Body of pancreas (tissue), 4 donors: Measurements from ENCODE around the gene CYP1B1. TPM values are rescaled to one million over a fixed set of nuclear protein-coding genes. Genes with fewer than 3 reads are reported as not detected.

Experiments used
- ATAC-seq: fragments of 150-250 bp; one replicate; pipeline ENCODE4 v1.9.1; 2016
- DNase-seq, 4 donors: peaks; one replicate each; pipeline ENCODE4 v3.0.0-alpha.2; 2019
- H3K27ac ChIP-seq, 4 donors: fragments of 200-600 bp; sonication (generic); 1 replicate in 3 of 4; 2 replicates in 1 of 4; pipeline versions ENCODE4 v1.5.1 to v1.6.1; 2016 to 2019; ENCODE audit warnings: mild to moderate bottlenecking in 1 of 4, mixed read lengths in 1 of 4, moderate library complexity in 1 of 4
- H3K27me3 ChIP-seq, 2 donors: fragments of 200-600 bp; sonication (generic); one replicate each; pipeline ENCODE4 v1.6.0; 2016; ENCODE audit warnings: mild to moderate bottlenecking in 1 of 2
- H3K36me3 ChIP-seq, 2 donors: fragments of 200-600 bp; sonication (generic); replicated peaks in 1 of 2; 2 replicates each; pipeline ENCODE4 v1.5.1; 2016; ENCODE audit warnings: low read depth in 2 of 2; ENCODE audit not compliant: insufficient read depth in 1 of 2
- H3K4me1 ChIP-seq: fragments of 200-600 bp; sonication (generic); one replicate; pipeline ENCODE4 v1.6.0; 2016
- H3K4me3 ChIP-seq, 2 donors: fragments of 200-600 bp; sonication (generic); 1 replicate in 1 of 2; 2 replicates in 1 of 2; pipeline ENCODE4 v1.5.1; 2016 to 2019
- H3K9me3 ChIP-seq, 3 donors: fragments of 200-600 bp; sonication (generic); 1 replicate in 2 of 3; 2 replicates in 1 of 3; pipeline ENCODE4 v1.5.1; 2016
- POLR2A ChIP-seq, 3 donors: fragments of 450-650 bp; IDR thresholded peaks; one replicate each; pipeline ENCODE4 v1.6.1; 2016; ENCODE audit warnings: antibody characterized with exemption in 3 of 3, mild to moderate bottlenecking in 2 of 3
- WGBS, 2 donors: methylation state at CpG; one replicate each; pipeline ENCODE4 v1.1.5; 2017; 5-methylcytosine and 5-hydroxymethylcytosine counted together
- intact Hi-C: fragments of 100-400 bp; cut with DNase I; formaldehyde crosslinking; loops from one replicate; pipeline ENCODE4 v1.15.1; 2023
- total RNA-seq, 2 donors: library from RNA; depleted of rRNA; stranded (reverse); fragments of >200 nt; gene quantifications; one replicate each; pipeline ENCODE4 v1.1.0, GENCODE V29; 2016
- TF ChIP-seq, protein P1 (sequence below), 7 experiments: fragments of 450-650 bp in 4 of 7; fragments of 200-600 bp in 3 of 7; sonication (generic) in 3 of 7; IDR thresholded peaks; one replicate each; pipeline ENCODE4 v1.5.1; 2016 to 2019; ENCODE audit warnings: antibody characterized with exemption in 7 of 7

CYP1B1 gene
- total RNA-seq, 2 donors from 2014 or later, result 9.1 to 22.4 TPM

DNA sequence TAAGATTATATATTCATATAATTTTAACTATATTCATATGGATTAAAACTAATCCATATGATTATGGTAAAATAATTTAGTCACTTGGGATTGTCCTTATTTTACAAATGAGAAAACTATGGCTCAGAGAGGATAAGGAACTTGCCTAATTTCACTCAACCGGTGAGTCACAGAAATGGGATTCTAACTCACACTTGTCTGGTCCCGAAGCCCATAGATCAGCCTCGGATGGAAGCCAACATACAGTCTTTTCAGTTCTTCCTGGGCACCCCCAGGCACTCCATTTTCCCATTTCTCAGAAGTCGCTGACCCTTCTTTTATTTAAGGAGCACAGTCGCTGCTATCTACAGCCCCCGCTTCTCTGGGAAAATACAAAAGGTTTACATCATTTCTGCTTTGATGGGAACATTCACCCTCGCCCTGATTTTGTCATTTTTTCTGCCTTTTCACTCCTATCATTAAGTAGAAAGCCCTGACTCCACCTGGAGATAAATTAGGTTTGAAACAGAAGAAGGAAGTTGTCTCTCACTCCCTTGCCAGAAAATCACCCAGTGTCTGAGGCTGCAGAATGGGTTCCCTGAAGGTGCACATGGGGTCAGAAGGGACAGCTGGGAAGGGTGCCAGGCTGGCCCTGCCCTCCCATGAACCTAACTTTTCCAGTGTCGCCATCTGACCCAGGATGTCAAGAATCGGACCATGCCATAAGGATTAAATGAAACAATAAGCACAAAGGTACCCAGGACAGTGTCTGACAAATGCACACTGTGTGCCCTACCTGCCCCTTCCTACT is 36.6 kb downstream of the CYP1B1 start:
- Histone ChIP-seq H3K36me3 (no peaks in the 10 kb centered on the region), H3K9me3 (no peaks in the 10 kb centered on the region), H3K4me1 (no peaks in the 10 kb centered on the region), H3K27me3 (no peaks in the 10 kb centered on the region), H3K4me3 (no peak overlapping the region), H3K27ac (no peak overlapping the region)
- WGBS, 2 donors, result 71 to 76% methylated on average over 9 of the region's 9 CpGs
- intact Hi-C loops, result no loop called here
- DNase-seq (no peak), ATAC-seq (no peak)
- no peak for TF ChIP-seq POLR2A (IDR thresholded peaks at IDR 0.05)
- TF ChIP-seq, protein P1, sequence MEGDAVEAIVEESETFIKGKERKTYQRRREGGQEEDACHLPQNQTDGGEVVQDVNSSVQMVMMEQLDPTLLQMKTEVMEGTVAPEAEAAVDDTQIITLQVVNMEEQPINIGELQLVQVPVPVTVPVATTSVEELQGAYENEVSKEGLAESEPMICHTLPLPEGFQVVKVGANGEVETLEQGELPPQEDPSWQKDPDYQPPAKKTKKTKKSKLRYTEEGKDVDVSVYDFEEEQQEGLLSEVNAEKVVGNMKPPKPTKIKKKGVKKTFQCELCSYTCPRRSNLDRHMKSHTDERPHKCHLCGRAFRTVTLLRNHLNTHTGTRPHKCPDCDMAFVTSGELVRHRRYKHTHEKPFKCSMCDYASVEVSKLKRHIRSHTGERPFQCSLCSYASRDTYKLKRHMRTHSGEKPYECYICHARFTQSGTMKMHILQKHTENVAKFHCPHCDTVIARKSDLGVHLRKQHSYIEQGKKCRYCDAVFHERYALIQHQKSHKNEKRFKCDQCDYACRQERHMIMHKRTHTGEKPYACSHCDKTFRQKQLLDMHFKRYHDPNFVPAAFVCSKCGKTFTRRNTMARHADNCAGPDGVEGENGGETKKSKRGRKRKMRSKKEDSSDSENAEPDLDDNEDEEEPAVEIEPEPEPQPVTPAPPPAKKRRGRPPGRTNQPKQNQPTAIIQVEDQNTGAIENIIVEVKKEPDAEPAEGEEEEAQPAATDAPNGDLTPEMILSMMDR (IDR thresholded peaks at IDR 0.05), result no peak

DNA sequence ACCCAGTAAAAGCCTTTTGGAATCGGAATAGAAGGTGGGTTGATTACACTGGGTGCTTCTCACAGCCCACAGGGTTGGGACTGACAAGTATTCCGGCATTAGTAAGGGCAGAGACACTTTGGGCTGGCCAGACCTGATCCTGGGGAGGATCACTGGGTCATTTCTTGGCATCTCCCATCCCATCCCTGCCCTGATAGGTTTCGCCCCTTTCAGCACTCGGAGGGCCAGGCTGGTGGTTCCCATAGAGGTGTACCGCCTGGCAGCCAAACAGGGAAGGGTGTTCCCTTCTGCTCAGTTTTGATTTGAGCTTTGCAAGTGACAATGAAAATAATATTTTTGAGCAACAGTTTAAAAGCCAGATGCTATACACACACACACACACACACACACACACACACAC is 37.3 kb downstream of the CYP1B1 start:
- no peak overlapping the region for H3K27ac ChIP-seq
- H3K36me3 ChIP-seq, result no peaks in the 10 kb centered on the region
- no peak for ATAC-seq
- intact Hi-C loops, result no loop called here
- H3K4me1 ChIP-seq, result no peaks in the 10 kb centered on the region
- 60 to 68% methylated on average over 5 of the region's 5 CpGs for WGBS, 2 donors
- H3K9me3 ChIP-seq, result no peaks in the 10 kb centered on the region
- H3K4me3 ChIP-seq, result no peak overlapping the region
- DNase-seq, result no peak
- H3K27me3 ChIP-seq, result no peaks in the 10 kb centered on the region
- no peak for TF ChIP-seq POLR2A (IDR thresholded peaks at IDR 0.05)
- TF ChIP-seq, protein P1 (IDR thresholded peaks at IDR 0.05), result no peak

DNA sequence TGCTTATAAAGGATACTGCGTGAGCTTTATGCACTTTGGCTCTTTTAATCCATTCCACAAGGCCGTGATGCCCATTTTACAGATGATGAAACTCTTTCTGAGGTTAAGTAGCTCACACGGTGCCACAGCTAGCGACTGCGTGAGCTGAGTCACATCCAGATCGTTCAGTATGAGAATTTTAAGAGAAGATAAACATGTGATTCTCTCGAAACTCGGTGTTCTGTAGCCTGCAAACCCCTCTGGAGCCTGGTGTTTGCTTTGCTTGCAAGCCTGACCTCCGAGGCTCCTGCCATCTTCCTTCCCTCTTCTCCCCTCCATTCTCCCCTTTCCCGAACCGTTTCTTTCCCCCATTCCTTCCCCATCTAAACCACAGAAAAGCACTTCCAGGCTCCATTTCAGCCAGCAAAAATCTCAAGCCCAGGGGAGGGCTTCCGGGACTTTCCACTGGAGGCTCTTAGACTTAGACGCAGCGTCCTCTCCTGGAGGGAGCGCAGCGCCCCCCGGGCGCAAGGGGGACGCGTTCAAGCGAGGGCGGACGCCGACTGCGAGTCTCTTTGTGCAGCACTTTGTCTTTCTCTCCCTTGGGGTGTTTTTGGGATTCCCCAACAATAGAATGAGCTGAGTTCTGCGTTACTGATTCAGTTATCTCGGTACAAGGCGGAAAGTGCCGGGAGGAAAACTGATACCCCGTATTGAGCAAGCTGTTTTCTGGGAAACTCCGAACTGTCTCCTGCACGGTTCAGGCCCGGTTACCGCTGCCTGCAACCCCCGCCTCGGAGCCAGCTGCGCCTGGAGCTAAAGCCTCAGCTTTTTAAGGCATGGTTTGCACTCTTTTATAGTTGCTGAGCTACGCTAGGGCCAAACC is 38.0 kb downstream of the CYP1B1 start:
- Histone ChIP-seq H3K4me3 (no peak overlapping the region), H3K9me3 (no peaks in the 10 kb centered on the region), H3K27me3 (no peaks in the 10 kb centered on the region), H3K36me3 (no peaks in the 10 kb centered on the region), H3K4me1 (no peaks in the 10 kb centered on the region), H3K27ac (peak overlapping the region in 1 of 4 donors; percentile 22)
- TF ChIP-seq, protein P1 (IDR thresholded peaks at IDR 0.05), result peak in 1 of 7 experiments; percentile 16
- TF ChIP-seq POLR2A (IDR thresholded peaks at IDR 0.05), result no peak
- WGBS, 2 donors, result 19 to 22% methylated on average over 31 to 38 of the region's 38 CpGs
- ATAC-seq (no peak), DNase-seq (peak in 2 of 4 donors; percentile 10 to 14)
- intact Hi-C loops, result no loop called here

DNA sequence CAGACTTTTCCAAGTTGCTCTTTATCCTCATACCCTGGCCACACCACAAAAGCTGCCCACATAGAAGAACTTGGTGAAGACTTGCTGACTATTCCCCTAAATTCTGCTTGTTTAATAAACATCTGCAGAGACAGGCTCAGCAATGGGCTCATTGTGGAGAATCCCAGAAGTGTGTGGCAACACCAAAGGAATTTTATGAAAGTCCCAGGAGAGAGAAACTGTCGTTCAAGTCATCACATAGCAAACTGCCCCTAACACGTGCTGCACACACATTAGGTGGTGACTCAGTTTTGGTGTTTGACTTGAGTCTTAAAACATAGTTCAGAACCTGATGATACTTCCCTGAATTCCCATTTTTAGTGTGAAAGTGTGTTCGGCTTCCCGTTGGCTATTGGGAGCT is 38.6 kb downstream of the CYP1B1 start:
- 73 to 85% methylated on average over 4 of the region's 4 CpGs for whole genome bisulfite sequencing, 2 donors
- Histone ChIP-seq H3K27ac (no peak overlapping the region), H3K27me3 (no peaks in the 10 kb centered on the region), H3K36me3 (no peaks in the 10 kb centered on the region), H3K4me3 (no peak overlapping the region), H3K9me3 (no peaks in the 10 kb centered on the region), H3K4me1 (no peaks in the 10 kb centered on the region)
- intact Hi-C loops, result no loop called here
- no peak for TF ChIP-seq POLR2A (IDR thresholded peaks at IDR 0.05)
- TF ChIP-seq, protein P1 (IDR thresholded peaks at IDR 0.05), result no peak
- DNase-seq (no peak), ATAC-seq (no peak)
